SK-N-SH treated with all-trans-retinoic acid at 6 μM for 48 hours (cell line): ENCODE measurements around the gene PHF3.

Experiments
- ARNTL ChIP-seq: fragments of 450-650 bp; formaldehyde crosslinking; IDR thresholded peaks from 2 replicates; pipeline ENCODE4 v1.5.0; 2020; ENCODE audit warnings: low read depth, mild to moderate bottlenecking, moderate library complexity, borderline replicate concordance
- BACH2 ChIP-seq: fragments of 250-450 bp; sonication (Bioruptor Pico); IDR thresholded peaks from 2 replicates; pipeline ENCODE4 v1.9.0; 2021; ENCODE audit warnings: mild to moderate bottlenecking, borderline replicate concordance
- CSDC2 ChIP-seq: fragments of 250-450 bp; sonication (Bioruptor Pico); IDR thresholded peaks from 2 replicates; pipeline ENCODE4 v1.5.0; 2020; ENCODE audit warnings: mild to moderate bottlenecking, moderate library complexity
- RARB ChIP-seq: fragments of 250-450 bp; sonication (Bioruptor Pico); IDR thresholded peaks from 2 replicates; pipeline ENCODE4 v1.8.0; 2021; ENCODE audit warnings: mild to moderate bottlenecking, moderate library complexity
- SNAI2 ChIP-seq: fragments of 250-450 bp; sonication (Bioruptor Pico); IDR thresholded peaks from 2 replicates; pipeline ENCODE4 v1.5.0; 2020; ENCODE audit warnings: mild to moderate bottlenecking, moderate library complexity
- TCF4 ChIP-seq: fragments of 250-450 bp; sonication (Bioruptor Pico); IDR thresholded peaks from 2 replicates; pipeline ENCODE4 v1.8.0; 2021; ENCODE audit warnings: mild to moderate bottlenecking, moderate library complexity, borderline replicate concordance
- TOX ChIP-seq: fragments of 250-450 bp; sonication (Bioruptor Pico); IDR thresholded peaks from 2 replicates; pipeline ENCODE4 v1.8.0; 2021; ENCODE audit warnings: mild to moderate bottlenecking, moderate library complexity, borderline replicate concordance
- ZC3H10 ChIP-seq: fragments of 250-450 bp; sonication (Bioruptor Pico); IDR thresholded peaks from 2 replicates; pipeline ENCODE4 v1.5.1; 2021; ENCODE audit warnings: mild to moderate bottlenecking, moderate library complexity
- ZNF565 ChIP-seq: fragments of 450-650 bp; formaldehyde crosslinking; conservative IDR thresholded peaks from 2 replicates; pipeline ENCODE4 v1.5.0; 2020; ENCODE audit warnings: low read depth, mild to moderate bottlenecking, moderate library complexity
- ZNF70 ChIP-seq: fragments of 450-650 bp; formaldehyde crosslinking; IDR thresholded peaks from 2 replicates; pipeline ENCODE4 v1.5.0; 2020; ENCODE audit warnings: mild to moderate bottlenecking, moderate library complexity
- ZNF8 ChIP-seq: fragments of 450-650 bp; formaldehyde crosslinking; IDR thresholded peaks from 2 replicates; pipeline ENCODE4 v1.5.0; 2020; ENCODE audit warnings: mild to moderate bottlenecking, moderate library complexity
- TF ChIP-seq, protein P1 (sequence below): fragments of 250-450 bp; sonication (Bioruptor Pico); IDR thresholded peaks from 2 replicates; pipeline ENCODE4 v1.5.0; 2020; ENCODE audit warnings: mild to moderate bottlenecking, moderate library complexity
- TF ChIP-seq, protein P2 (sequence below): fragments of 250-450 bp; sonication (Bioruptor Pico); IDR thresholded peaks from 2 replicates; pipeline ENCODE4 v1.8.0; 2020; ENCODE audit warnings: mild to moderate bottlenecking, moderate library complexity, borderline replicate concordance
- TF ChIP-seq, protein P3 (sequence below): fragments of 250-450 bp; sonication (Bioruptor Pico); IDR thresholded peaks from 2 replicates; pipeline ENCODE4 v1.5.1; 2020; ENCODE audit warnings: low read depth, mild to moderate bottlenecking, moderate library complexity

DNA sequence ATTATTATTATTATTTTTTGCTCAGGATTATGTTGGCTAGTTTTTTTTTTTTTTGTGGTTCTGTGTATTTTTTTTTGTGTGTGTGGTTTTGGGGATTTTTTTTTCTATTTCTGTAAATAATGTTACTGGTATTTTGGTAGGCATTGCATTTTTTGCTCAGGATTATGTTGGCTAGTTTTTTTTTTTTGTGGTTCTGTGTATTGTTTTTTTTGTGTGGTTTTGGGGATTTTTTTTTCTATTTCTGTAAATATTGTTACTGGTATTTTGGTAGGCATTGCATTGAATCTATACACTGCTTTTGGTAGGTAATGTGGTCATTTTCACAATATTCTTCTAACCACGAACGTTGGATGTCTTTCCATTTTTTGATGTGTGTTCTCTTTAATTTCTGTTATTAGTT lies 17.4 kb downstream of the PHF3 start:
- TF ChIP-seq ZNF70 (CRISPR knock-in tag): no peak
- no peak for TF ChIP-seq ZNF565 (CRISPR knock-in tag)
- no peak for TF ChIP-seq RARB
- no peak for TF ChIP-seq TOX (CRISPR knock-in tag)
- no peak for TF ChIP-seq ARNTL (CRISPR knock-in tag)
- TF ChIP-seq ZNF8 (CRISPR knock-in tag): no peak
- TF ChIP-seq, protein P1, sequence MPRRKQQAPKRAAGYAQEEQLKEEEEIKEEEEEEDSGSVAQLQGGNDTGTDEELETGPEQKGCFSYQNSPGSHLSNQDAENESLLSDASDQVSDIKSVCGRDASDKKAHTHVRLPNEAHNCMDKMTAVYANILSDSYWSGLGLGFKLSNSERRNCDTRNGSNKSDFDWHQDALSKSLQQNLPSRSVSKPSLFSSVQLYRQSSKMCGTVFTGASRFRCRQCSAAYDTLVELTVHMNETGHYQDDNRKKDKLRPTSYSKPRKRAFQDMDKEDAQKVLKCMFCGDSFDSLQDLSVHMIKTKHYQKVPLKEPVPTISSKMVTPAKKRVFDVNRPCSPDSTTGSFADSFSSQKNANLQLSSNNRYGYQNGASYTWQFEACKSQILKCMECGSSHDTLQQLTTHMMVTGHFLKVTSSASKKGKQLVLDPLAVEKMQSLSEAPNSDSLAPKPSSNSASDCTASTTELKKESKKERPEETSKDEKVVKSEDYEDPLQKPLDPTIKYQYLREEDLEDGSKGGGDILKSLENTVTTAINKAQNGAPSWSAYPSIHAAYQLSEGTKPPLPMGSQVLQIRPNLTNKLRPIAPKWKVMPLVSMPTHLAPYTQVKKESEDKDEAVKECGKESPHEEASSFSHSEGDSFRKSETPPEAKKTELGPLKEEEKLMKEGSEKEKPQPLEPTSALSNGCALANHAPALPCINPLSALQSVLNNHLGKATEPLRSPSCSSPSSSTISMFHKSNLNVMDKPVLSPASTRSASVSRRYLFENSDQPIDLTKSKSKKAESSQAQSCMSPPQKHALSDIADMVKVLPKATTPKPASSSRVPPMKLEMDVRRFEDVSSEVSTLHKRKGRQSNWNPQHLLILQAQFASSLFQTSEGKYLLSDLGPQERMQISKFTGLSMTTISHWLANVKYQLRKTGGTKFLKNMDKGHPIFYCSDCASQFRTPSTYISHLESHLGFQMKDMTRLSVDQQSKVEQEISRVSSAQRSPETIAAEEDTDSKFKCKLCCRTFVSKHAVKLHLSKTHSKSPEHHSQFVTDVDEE (CRISPR knock-in tag): no peak
- TF ChIP-seq SNAI2 (CRISPR knock-in tag): no peak
- no peak for TF ChIP-seq CSDC2
- TF ChIP-seq, protein P2, sequence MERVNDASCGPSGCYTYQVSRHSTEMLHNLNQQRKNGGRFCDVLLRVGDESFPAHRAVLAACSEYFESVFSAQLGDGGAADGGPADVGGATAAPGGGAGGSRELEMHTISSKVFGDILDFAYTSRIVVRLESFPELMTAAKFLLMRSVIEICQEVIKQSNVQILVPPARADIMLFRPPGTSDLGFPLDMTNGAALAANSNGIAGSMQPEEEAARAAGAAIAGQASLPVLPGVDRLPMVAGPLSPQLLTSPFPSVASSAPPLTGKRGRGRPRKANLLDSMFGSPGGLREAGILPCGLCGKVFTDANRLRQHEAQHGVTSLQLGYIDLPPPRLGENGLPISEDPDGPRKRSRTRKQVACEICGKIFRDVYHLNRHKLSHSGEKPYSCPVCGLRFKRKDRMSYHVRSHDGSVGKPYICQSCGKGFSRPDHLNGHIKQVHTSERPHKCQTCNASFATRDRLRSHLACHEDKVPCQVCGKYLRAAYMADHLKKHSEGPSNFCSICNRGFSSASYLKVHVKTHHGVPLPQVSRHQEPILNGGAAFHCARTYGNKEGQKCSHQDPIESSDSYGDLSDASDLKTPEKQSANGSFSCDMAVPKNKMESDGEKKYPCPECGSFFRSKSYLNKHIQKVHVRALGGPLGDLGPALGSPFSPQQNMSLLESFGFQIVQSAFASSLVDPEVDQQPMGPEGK (CRISPR knock-in tag): no peak
- TF ChIP-seq BACH2 (CRISPR knock-in tag): no peak
- TF ChIP-seq TCF4 (CRISPR knock-in tag): no peak
- TF ChIP-seq ZC3H10 (CRISPR knock-in tag): no peak
- TF ChIP-seq, protein P3, sequence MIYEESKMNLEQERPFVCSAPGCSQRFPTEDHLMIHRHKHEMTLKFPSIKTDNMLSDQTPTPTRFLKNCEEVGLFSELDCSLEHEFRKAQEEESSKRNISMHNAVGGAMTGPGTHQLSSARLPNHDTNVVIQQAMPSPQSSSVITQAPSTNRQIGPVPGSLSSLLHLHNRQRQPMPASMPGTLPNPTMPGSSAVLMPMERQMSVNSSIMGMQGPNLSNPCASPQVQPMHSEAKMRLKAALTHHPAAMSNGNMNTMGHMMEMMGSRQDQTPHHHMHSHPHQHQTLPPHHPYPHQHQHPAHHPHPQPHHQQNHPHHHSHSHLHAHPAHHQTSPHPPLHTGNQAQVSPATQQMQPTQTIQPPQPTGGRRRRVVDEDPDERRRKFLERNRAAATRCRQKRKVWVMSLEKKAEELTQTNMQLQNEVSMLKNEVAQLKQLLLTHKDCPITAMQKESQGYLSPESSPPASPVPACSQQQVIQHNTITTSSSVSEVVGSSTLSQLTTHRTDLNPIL: no peak
